NCI-H2227 (cell line): ENCODE results near the gene BMPER.

ENCODE experiments used
- DNase-seq: peaks from one replicate; lab custom pipeline; 2025; ENCODE audit not compliant: unreplicated experiment; lab: John Stamatoyannopoulos, UW

Gene BMPER

GRCh38 chr7:34086981-34087380, 181.6 kb downstream of the BMPER start:
- no peak for DNase-seq

- no peak for DNase-seq
Measured at GRCh38 chr7:34087892-34088891, 182.9 kb downstream of the BMPER start.

GRCh38 chr7:34090816-34091215, 185.5 kb downstream of the BMPER start:
- no peak for DNase-seq

GRCh38 chr7:34091321-34091917, 186.1 kb downstream of the BMPER start:
- no peak for DNase-seq

- no peak for DNase-seq
Measured at GRCh38 chr7:34093276-34093675, 187.9 kb downstream of the BMPER start.

- no peak for DNase-seq
Measured at GRCh38 chr7:34096198-34096651, 190.9 kb downstream of the BMPER start.

- no peak for DNase-seq
Measured at GRCh38 chr7:34096777-34097176, 191.4 kb downstream of the BMPER start.

- no peak for DNase-seq
Measured at GRCh38 chr7:34100661-34101060, 195.3 kb downstream of the BMPER start.

- DNase-seq: no peak
Measured at GRCh38 chr7:34104115-34104514, 198.8 kb downstream of the BMPER start.

GRCh38 chr7:34104992-34105391, 199.7 kb downstream of the BMPER start:
- no peak for DNase-seq

GRCh38 chr7:34107276-34107675, 201.9 kb downstream of the BMPER start:
- no peak for DNase-seq

- no peak for DNase-seq
Measured at GRCh38 chr7:34108165-34108564, 202.8 kb downstream of the BMPER start.

- DNase-seq: no peak
Measured at GRCh38 chr7:34109936-34110780, 204.8 kb downstream of the BMPER start.

- no peak for DNase-seq
Measured at GRCh38 chr7:34111031-34111430, 205.7 kb downstream of the BMPER start.

GRCh38 chr7:34115503-34115902, 210.2 kb downstream of the BMPER start:
- no peak for DNase-seq

GRCh38 chr7:34117573-34117972, 212.2 kb downstream of the BMPER start:
- DNase-seq: no peak

- no peak for DNase-seq
Measured at GRCh38 chr7:34121366-34121765, 216.0 kb downstream of the BMPER start.

GRCh38 chr7:34123316-34123715, 218.0 kb downstream of the BMPER start:
- DNase-seq: no peak

GRCh38 chr7:34124765-34125164, 219.4 kb downstream of the BMPER start:
- DNase-seq: no peak

- no peak for DNase-seq
Measured at GRCh38 chr7:34128762-34129161, 223.4 kb downstream of the BMPER start.

GRCh38 chr7:34130558-34131295, 225.4 kb downstream of the BMPER start:
- DNase-seq: no peak
